Activated CD4-positive, alpha-beta memory T cell treated with anti-CD3 and anti-CD28 coated beads, Interleukin-2, amount 10 ng/mL, durations not matched to agents 7 days and 5 days (primary cell): ENCODE measurements around the gene SV2C. TPM values are rescaled to one million over a fixed set of nuclear protein-coding genes. Genes with fewer than 3 reads are reported as not detected.
"Not testable (repeated sequence)": the region's sequence is repeated elsewhere in the genome, so short reads cannot be mapped to it uniquely, and the experiment has no call there.

Source experiments
- CTCF ChIA-PET: fragments of 350-600 bp; sonication (Branson Sonifier 250); formaldehyde crosslinking; loops from one replicate; lab custom pipeline; 2021; ENCODE audit warnings: antibody characterized with exemption, inconsistent platforms; lab: Charles Lee
- POLR2A ChIA-PET: fragments of 350-600 bp; sonication (Branson Sonifier 250); formaldehyde crosslinking; loops from one replicate; lab custom pipeline; 2021; ENCODE audit warnings: antibody characterized with exemption; lab: Charles Lee
- DNase-seq: peaks from one replicate; pipeline ENCODE4 v3.0.0-alpha.2; 2020
- H3K27ac Mint-ChIP-seq: one replicate; pipeline ENCODE4 v1.8.0; 2021; ENCODE audit warnings: mild to moderate bottlenecking, mixed read lengths
- H3K27me3 Mint-ChIP-seq: one replicate; pipeline ENCODE4 v1.8.0; 2021; ENCODE audit warnings: mixed read lengths
- H3K36me3 Mint-ChIP-seq: one replicate; pipeline ENCODE4 v1.8.0; 2021; ENCODE audit warnings: low read depth, mixed read lengths
- H3K4me1 Mint-ChIP-seq: one replicate; pipeline ENCODE4 v1.8.0; 2021; ENCODE audit warnings: mixed read lengths
- H3K4me3 Mint-ChIP-seq: one replicate; pipeline ENCODE4 v1.8.0; 2021; ENCODE audit warnings: mild to moderate bottlenecking, mixed read lengths
- H3K9me3 Mint-ChIP-seq: one replicate; pipeline ENCODE4 v1.8.0; 2021; ENCODE audit warnings: mixed read lengths
- total RNA-seq, 2 experiments: library from RNA; stranded (reverse); gene quantifications; one replicate each; pipeline ENCODE4 v1.2.3, GENCODE V29; 2021

SV2C gene
- total RNA-seq, 2 experiments from 2014 or later = 0.28 to 0.33 TPM

DNA sequence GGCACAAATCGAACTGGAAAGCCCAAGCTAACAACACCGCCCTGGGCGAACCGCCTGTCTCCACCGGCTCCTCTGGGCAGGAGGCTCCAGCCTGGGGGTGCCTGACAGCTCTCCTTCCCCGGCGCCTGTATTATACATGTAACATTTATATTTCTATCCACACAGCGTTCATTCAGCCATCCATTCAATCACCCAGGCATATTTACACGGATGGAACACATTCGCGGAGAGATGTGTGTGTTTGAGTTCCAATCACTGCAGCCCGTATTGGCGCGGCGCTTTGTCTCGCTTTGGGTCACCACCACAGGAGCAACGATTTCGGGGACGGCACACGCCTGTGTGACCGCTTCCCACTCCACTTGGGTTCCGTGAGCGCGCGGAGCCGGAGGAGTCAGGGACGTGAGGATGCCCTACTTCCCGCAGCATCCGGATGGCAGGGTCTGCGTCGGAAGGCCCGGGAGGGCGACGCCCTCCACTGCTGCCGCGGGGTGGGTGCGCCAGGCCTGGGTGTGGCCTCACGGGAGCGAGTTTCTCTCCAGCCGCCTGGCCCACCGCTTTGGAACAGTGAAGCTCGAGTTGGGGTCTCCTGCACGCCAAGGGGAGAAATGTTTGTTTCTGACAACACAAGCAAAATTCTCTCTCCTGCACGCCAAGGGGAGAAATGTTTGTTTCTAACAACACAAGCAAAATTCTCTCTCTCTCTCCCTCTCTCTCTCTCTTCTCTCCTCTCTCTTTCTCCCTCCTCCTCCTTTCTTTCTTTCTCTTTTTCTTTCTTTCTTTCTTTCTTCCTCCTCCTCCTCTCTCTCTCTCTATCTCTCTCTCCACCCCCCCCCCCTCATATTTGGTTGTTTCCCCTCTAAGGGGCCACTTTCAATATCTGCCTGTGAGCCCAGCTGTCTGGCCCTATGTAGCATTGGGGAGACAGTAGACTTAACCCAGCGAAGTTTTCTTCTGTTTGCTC lies 1.1 kb upstream of the SV2C start:
- Mint-ChIP-seq H3K27ac (no peak overlapping the region), H3K27me3 (peaks cover 87% of the 10 kb centered on the region), H3K4me1 (peaks cover 31% of the 10 kb centered on the region), H3K4me3 (peak overlapping the region; percentile 74), H3K9me3 (no peaks in the 10 kb centered on the region), H3K36me3 (peaks cover 2% of the 10 kb centered on the region)
- ChIA-PET POLR2A (interaction anchor here (0.5 kb wide), 1 partner anchor 172 kb away, joined by 4 read pairs; no protein-coding TSS in a partner anchor), CTCF (interaction anchor here (1.8 kb wide), 1 partner anchor 93 kb away, joined by 10 read pairs; no protein-coding TSS in a partner anchor)
- DNase-seq = peak; percentile 19

DNA sequence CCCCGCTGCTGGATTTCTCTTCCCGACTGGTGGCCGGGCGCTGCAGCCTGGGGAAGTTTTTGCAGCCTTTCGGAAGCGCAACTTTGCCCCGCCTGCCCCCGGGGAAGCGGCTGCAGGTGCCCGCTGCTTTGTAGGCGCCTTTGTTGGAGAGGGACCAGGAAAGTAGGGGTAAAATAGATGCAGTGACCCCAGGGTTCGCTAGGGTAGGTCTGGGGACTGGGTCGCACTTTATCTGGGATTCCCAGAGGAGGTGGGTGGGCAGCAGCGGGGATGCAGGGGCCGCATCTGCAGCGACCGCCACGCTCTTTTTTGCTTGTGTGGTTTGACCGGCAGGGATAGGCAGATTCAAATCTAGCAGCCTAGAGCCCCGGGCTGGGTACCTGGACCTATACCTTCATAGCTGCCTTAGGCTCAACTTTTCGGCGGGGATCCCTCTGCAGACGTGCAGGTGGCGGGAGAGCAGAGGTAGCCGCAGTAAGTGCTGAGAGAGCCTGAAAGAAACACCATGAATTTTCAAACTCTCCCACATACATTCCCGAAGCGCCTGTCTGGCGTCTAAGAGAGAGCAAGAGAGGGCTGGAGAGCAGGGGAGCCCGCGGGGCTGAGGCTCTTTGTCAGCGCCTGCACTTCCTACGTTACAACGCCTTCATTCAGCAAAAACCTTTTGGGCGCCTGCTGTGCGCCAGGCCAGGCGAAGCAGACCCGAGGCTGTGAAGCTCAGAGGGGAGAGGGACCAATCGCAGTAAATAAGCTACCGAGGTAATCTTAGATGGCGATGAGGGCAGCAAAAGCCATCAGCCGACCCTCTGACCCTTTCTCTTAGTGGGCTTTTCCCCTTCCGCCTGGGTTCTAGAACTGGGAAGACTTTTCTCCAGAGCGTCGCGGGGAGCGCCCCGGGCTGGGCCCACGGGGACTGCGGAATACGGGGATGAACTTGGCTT lies 642 bp downstream of the SV2C start:
- Mint-ChIP-seq H3K4me3 (peak overlapping the region; percentile 74), H3K27ac (no peak overlapping the region), H3K4me1 (peaks cover 31% of the 10 kb centered on the region), H3K9me3 (no peaks in the 10 kb centered on the region), H3K36me3 (peaks cover 2% of the 10 kb centered on the region), H3K27me3 (peaks cover 80% of the 10 kb centered on the region)
- peak; percentile 23 for DNase-seq
- CTCF ChIA-PET = interaction anchor here (0.6 to 0.7 kb wide), 2 partner anchors 14 to 754 kb away, joined by 3 read pairs; no protein-coding TSS in a partner anchor
- POLR2A ChIA-PET = interaction anchor here (1.3 kb wide), 1 partner anchor 92 kb away, joined by 8 read pairs; no protein-coding TSS in a partner anchor

DNA sequence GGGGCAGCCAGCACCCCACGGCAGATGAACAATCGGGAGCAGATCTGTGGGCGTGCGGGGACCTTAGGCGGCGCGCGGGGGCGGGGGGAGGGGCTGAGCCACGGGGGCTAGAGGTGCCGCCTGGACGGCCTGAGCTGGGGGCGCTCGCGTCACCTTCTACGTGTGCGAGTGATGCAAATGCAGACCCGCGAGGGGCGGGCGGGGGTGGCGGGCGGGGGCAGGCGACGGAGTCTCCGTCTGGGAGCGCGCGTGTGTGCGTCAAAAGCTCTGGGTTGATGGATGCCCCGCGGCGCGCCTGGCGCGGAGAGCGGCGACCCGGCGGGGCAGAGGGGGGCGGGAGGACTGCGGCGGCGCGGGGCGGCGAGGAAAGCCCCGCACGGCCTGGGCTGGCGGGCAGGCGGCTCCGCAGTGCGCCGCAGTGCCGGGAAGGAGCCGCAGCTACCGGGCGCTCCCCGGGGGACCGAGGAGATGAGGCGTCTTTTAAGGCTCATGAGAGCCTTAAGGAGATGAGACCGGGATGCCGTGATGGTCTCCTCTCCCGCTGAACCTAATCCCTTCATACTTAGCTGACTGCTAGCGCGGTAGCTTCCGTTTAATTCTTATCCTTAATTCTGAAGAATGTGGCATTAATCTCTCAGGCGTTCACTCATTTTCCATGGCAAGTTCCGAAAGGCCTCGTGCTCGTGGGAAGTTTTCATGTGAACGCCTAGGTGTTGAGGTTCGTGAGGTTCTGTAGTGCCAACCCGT lies 1.5 kb downstream of the SV2C start:
- H3K9me3 Mint-ChIP-seq = no peaks in the 10 kb centered on the region
- ChIA-PET POLR2A (interaction anchor here (1.3 kb wide), 1 partner anchor 91 kb away, joined by 8 read pairs; no protein-coding TSS in a partner anchor), CTCF (interaction anchor here (1.1 kb wide), 1 partner anchor 91 kb away, joined by 5 read pairs; no protein-coding TSS in a partner anchor)
- H3K4me3 Mint-ChIP-seq = peak overlapping the region; percentile 74
- peaks cover 31% of the 10 kb centered on the region for H3K4me1 Mint-ChIP-seq
- no peak for DNase-seq
- H3K36me3 Mint-ChIP-seq = peaks cover 2% of the 10 kb centered on the region
- no peak overlapping the region for H3K27ac Mint-ChIP-seq
- peaks cover 77% of the 10 kb centered on the region for H3K27me3 Mint-ChIP-seq

DNA sequence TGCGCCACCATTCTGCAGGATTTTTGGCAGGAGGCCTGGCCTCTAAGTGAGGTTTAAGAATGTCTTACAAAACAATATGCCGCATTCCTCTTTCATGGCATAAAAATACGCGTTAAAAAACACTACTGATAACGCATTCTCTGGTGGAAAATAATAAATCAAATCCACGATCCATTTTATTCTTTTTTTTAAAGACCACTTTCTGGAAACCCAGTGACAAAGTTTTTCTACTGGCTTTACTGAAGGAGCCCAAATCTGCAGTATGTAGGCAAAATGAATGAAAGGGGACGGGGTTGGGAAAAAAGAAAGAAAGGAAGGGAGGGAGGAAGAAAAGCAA lies 2.0 kb downstream of the SV2C start:
- Mint-ChIP-seq H3K36me3 (peaks cover 2% of the 10 kb centered on the region), H3K4me3 (peak overlapping the region; percentile 18), H3K27ac (no peak overlapping the region), H3K9me3 (no peaks in the 10 kb centered on the region), H3K27me3 (peaks cover 73% of the 10 kb centered on the region), H3K4me1 (peaks cover 31% of the 10 kb centered on the region)
- ChIA-PET CTCF (interaction anchor here (1.1 kb wide), 1 partner anchor 90 kb away, joined by 5 read pairs; no protein-coding TSS in a partner anchor), POLR2A (no interaction called here)
- DNase-seq = no peak

DNA sequence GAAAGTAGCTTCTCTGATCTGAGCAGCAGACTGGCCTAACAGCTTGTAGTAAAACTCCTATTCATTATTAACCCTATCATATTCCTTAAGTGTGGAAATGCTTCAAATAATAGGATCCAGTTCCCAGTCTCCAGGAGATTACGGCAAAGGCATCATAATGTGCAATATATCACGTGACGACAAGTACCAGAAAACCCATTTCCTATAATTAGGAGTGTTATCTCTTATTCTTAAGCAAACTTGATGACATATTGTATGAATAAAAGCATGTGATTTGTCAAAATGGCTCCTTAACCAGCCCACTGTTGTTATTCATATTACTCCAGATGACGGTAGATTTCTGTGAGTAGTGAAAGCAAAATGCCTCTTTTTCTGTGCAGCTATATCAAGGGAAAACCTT lies 2.9 kb downstream of the SV2C start:
- no peak for DNase-seq
- no peak overlapping the region for H3K4me3 Mint-ChIP-seq
- ChIA-PET CTCF (interaction anchor here (1.1 to 2.5 kb wide), 2 partner anchors 89 to 170 kb away, joined by 3 to 8 read pairs; no protein-coding TSS in a partner anchor), POLR2A (no interaction called here)
- no peak overlapping the region for H3K27ac Mint-ChIP-seq
- H3K9me3 Mint-ChIP-seq = no peaks in the 10 kb centered on the region
- peaks cover 2% of the 10 kb centered on the region for H3K36me3 Mint-ChIP-seq
- H3K4me1 Mint-ChIP-seq = peaks cover 30% of the 10 kb centered on the region
- peaks cover 69% of the 10 kb centered on the region for H3K27me3 Mint-ChIP-seq

DNA sequence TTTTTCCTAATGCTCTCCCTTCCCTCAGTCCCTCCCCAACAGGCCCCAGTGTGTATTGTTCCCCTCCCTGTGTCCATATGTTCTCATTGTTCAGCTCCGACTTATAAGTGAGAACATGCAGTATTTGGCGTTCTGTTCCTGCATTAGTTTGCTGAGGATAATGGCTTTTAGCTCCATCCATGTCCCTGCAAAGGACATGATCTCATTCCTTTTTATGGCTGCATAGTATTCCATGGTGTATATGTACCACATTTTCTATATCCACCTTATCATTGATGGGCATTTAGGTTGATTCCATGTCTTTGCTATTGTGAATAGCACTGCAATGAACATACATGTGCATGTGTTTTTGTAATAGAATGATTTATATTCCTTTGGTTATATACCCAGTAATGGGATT lies 6.0 kb downstream of the SV2C start:
- H3K27ac Mint-ChIP-seq, POLR2A ChIA-PET, DNase-seq, H3K36me3 Mint-ChIP-seq, H3K9me3 Mint-ChIP-seq, H3K4me1 Mint-ChIP-seq, H3K4me3 Mint-ChIP-seq: not testable (repeated sequence)
- H3K27me3 Mint-ChIP-seq = peaks cover 49% of the 10 kb centered on the region
- CTCF ChIA-PET = interaction anchor here (0.7 kb wide), 1 partner anchor 100 kb away, joined by 3 read pairs; no protein-coding TSS in a partner anchor

DNA sequence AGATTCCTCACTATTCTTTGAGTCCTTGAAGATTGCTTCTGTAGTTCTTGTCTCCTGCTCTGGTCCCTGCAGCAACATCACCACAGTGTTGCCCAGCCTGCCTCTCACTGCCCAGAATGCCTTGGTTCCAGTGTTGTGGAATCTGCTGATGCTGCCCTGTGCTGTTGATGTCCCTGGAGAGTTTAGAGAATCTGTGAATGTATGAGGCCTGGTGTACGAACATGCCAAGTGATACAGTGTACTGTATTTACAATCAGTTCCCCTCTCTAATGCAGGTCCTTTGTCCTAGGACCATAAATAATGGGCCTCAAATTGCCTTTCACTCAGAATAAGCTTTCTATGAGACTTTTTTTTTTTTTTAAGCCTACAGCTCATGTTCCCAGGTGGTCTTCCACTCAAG lies 8.2 kb downstream of the SV2C start:
- peaks cover 40% of the 10 kb centered on the region for H3K27me3 Mint-ChIP-seq
- H3K36me3 Mint-ChIP-seq = no peaks in the 10 kb centered on the region
- no peaks in the 10 kb centered on the region for H3K9me3 Mint-ChIP-seq
- ChIA-PET POLR2A (no interaction called here), CTCF (interaction anchor here (1.7 kb wide), 1 partner anchor 683 kb away, joined by 3 read pairs; no protein-coding TSS in a partner anchor)
- H3K4me1 Mint-ChIP-seq = no peaks in the 10 kb centered on the region
- no peak overlapping the region for H3K27ac Mint-ChIP-seq
- no peak overlapping the region for H3K4me3 Mint-ChIP-seq
- DNase-seq = no peak

DNA sequence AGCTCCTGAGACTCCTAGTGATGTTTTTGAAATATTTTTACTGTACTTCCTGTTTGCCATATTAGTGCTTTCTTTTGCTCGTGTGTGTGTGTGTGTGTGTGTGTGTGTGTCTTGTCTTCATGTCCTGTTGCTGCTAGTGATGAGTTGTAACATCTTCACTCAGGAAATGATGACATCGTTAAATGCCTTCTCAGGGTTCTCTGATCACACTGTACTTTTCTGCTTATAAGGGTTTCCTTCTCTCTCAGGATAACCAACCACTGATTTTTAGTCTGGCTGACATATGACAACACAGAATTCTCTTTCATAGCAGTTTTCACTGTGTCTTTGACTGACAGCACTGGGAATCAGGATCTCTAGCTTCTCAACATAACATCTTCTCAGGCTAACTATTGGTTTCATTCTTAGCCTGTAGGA lies 16.1 kb downstream of the SV2C start:
- no peaks in the 10 kb centered on the region for H3K9me3 Mint-ChIP-seq
- peak; percentile 48 for DNase-seq
- H3K4me3 Mint-ChIP-seq = no peak overlapping the region
- H3K36me3 Mint-ChIP-seq = no peaks in the 10 kb centered on the region
- peaks cover 28% of the 10 kb centered on the region for H3K27me3 Mint-ChIP-seq
- POLR2A ChIA-PET = interaction anchor here (1.3 kb wide), 1 partner anchor 76 kb away, joined by 3 read pairs; no protein-coding TSS in a partner anchor
- CTCF ChIA-PET = interaction anchor here (0.6 to 3.4 kb wide), 2 partner anchors 76 to 1231 kb away, joined by 4 to 13 read pairs; no protein-coding TSS in a partner anchor
- peaks cover 13% of the 10 kb centered on the region for H3K4me1 Mint-ChIP-seq
- H3K27ac Mint-ChIP-seq = peak overlapping the region; percentile 29

DNA sequence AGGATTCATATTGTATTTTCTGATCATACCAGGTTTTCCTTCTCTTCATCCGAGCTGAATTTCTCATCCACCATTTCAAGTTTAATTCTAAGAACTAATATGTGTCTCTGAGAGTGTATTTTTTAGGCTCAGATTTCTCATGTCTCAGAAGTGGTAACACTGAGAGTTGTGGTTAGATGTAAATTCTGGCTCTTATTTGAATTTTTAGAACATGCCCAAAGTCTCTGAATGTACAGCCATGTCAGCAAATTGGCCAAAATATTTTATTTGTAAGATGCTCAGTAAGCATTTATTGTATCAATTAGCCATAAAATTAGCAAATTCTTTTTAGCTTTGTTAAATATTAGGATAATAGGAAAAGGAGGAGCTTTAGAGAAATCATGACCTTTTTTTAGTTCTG lies 16.6 kb downstream of the SV2C start:
- POLR2A ChIA-PET = no interaction called here
- no peak for DNase-seq
- Mint-ChIP-seq H3K4me1 (peaks cover 13% of the 10 kb centered on the region), H3K36me3 (no peaks in the 10 kb centered on the region), H3K4me3 (no peak overlapping the region), H3K27ac (no peak overlapping the region), H3K27me3 (peaks cover 27% of the 10 kb centered on the region), H3K9me3 (no peaks in the 10 kb centered on the region)
- CTCF ChIA-PET = interaction anchor here (3.4 kb wide), 1 partner anchor 76 kb away, joined by 13 read pairs; no protein-coding TSS in a partner anchor

DNA sequence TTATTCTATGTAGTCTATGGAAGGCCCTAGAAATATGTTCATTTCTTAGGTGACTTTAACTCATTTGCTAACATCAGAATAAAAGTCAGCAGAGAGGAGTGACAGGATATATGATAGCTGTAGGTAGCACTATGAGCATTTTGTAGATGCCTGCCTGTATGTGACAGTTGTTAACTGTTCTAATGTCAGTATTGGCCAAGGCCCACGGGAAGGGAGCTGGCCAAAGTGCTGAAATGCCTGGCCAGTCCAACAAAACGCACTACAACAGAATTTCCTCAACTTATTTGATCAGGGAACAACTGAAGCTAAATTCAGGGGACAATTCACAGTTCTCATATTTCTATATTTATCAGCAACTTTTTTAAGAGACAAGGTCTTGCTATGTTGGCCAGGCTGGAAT lies 20.8 kb downstream of the SV2C start:
- Mint-ChIP-seq H3K9me3 (no peaks in the 10 kb centered on the region), H3K4me1 (peaks cover 15% of the 10 kb centered on the region), H3K27me3 (peaks cover 44% of the 10 kb centered on the region), H3K4me3 (no peak overlapping the region), H3K36me3 (no peaks in the 10 kb centered on the region), H3K27ac (no peak overlapping the region)
- ChIA-PET POLR2A (no interaction called here), CTCF (interaction anchor here (1.2 to 2.1 kb wide), 2 partner anchors 71 to 153 kb away, joined by 3 to 8 read pairs; no protein-coding TSS in a partner anchor)
- DNase-seq = peak; percentile 51

DNA sequence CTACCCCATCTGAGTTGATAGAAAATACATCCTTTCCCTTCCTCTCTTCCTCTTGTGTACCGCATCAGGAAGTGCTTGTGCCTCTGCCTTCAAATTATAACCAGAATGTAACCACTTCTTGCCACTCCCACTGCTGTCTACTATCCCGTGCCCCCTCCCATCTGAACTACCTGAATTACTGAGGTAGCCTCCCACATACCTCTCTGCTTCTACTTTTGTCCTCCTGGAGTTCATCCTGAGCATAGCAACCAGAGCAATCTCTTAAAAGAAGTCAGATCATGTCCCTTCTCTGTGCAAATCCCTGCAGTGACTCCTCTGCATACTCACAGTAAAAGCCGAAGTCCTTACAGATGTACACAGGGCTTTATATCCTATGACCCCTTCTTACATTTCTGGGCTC lies 23.0 kb downstream of the SV2C start:
- no peak for DNase-seq
- Mint-ChIP-seq H3K9me3 (no peaks in the 10 kb centered on the region), H3K27me3 (peaks cover 42% of the 10 kb centered on the region), H3K36me3 (no peaks in the 10 kb centered on the region), H3K4me1 (peaks cover 7% of the 10 kb centered on the region), H3K4me3 (no peak overlapping the region), H3K27ac (no peak overlapping the region)
- POLR2A ChIA-PET = no interaction called here
- CTCF ChIA-PET = no interaction called here
